ENCODE measurements around the gene IRF5. TPM values are rescaled to one million over a fixed set of nuclear protein-coding genes. Genes with fewer than 3 reads are reported as not detected.
A peak's percentile ranks its signal among the peaks of the same experiment; 100 is the strongest.
"Not testable (repeated sequence)": the region's sequence is repeated elsewhere in the genome, so short reads cannot be mapped to it uniquely, and the experiment has no call there.

The IRF5 gene
- total RNA-seq, 2 donors from 2014 or later, result 6.0 to 10.6 TPM

GRCh38 chr7:128993419-128993818 is 55.7 kb downstream of the IRF5 start:
- no peaks in the 10 kb centered on the region for H3K36me3 ChIP-seq

GRCh38 chr7:128994560-128994959 is 56.8 kb downstream of the IRF5 start:
- H3K4me1 ChIP-seq (replicated peaks); H3K9me3 ChIP-seq; H3K27me3 ChIP-seq (replicated peaks; ENCODE audit: insufficient read depth); H3K27ac ChIP-seq; intact Hi-C loops (cut with DNase I); H3K4me3 ChIP-seq; H3K36me3 ChIP-seq; DNase-seq (ENCODE audit: low spot score): not testable (repeated sequence)
- 96% methylated on average over 8 of the region's 8 CpGs for WGBS

More at GRCh38 chr7:128993419-128993818, 55.7 kb downstream of the IRF5 start:
- WGBS, result 45% methylated on average over 2 of the region's 2 CpGs
- DNase-seq (ENCODE audit: low spot score), result no peak
- Histone ChIP-seq H3K4me3 (no peak overlapping the region), H3K27ac (no peak overlapping the region), H3K4me1 (replicated peaks) (no peaks in the 10 kb centered on the region), H3K9me3 (no peaks in the 10 kb centered on the region), H3K27me3 (replicated peaks; ENCODE audit: insufficient read depth) (no peaks in the 10 kb centered on the region)
- intact Hi-C loops (cut with DNase I), result no loop called here
- TF ChIP-seq POLR2A (IDR thresholded peaks at IDR 0.05), result no peak
- TF ChIP-seq POLR2AphosphoS5 (IDR thresholded peaks at IDR 0.05), result peak; percentile 14

- TF ChIP-seq POLR2AphosphoS5 (IDR thresholded peaks at IDR 0.05), result peak; percentile 48
- no peak for TF ChIP-seq POLR2A (IDR thresholded peaks at IDR 0.05)
- no peak for TF ChIP-seq CTCF (IDR thresholded peaks at IDR 0.05)
- 36% methylated on average over 5 of the region's 5 CpGs for WGBS
- H3K4me1 ChIP-seq (replicated peaks), result no peaks in the 10 kb centered on the region
- intact Hi-C loops (cut with DNase I), result no loop called here
- H3K27me3 ChIP-seq (replicated peaks; ENCODE audit: insufficient read depth), result no peaks in the 10 kb centered on the region
- DNase-seq (ENCODE audit: low spot score), result peak; percentile 11
- H3K4me3 ChIP-seq, result no peak overlapping the region
- H3K36me3 ChIP-seq, result no peaks in the 10 kb centered on the region
- H3K9me3 ChIP-seq, result no peaks in the 10 kb centered on the region
- no peak overlapping the region for H3K27ac ChIP-seq
Observed at GRCh38 chr7:128997181-128997580, 59.5 kb downstream of the IRF5 start.

Small RNA genes lying within 50 kb of the gene (small RNA-seq; reads per million reads assigned to genes)
- 0 reads per million in 2 donors for gene RN7SL306P

Other genes starting within 250 kb of the IRF5 start
- gene CALU, start 198.6 kb upstream of the IRF5 start, total RNA-seq, result 10 to 100 TPM; 76.2 to 87.8 TPM
- gene OPN1SW, start 162.1 kb upstream of the IRF5 start, total RNA-seq, result not detected
- 10 to 100 TPM; 11.7 to 61.2 TPM for gene CCDC136, start 146.0 kb upstream of the IRF5 start, total RNA-seq
- 100 to 1,000 TPM; 104 to 150 TPM for gene FLNC, start 107.5 kb upstream of the IRF5 start, total RNA-seq
- 100 to 1,000 TPM; 116 to 118 TPM for gene ATP6V1F, start 75.1 kb upstream of the IRF5 start, total RNA-seq
- gene KCP, start 27.2 kb upstream of the IRF5 start, total RNA-seq, result under 1 TPM in 1 of 2 donors, not detected in 1; 0.45 TPM
- 10 to 100 TPM; 32.2 to 42.3 TPM for gene TNPO3, start 117.2 kb downstream of the IRF5 start, total RNA-seq
- gene TSPAN33, start 206.8 kb downstream of the IRF5 start, total RNA-seq, result 10 to 100 TPM in 1 of 2 donors, 1 to 10 TPM in 1; 8.4 to 47.7 TPM